KMS-11 (cell line): Measurements from ENCODE around the gene ITGB3BP.
A peak's percentile ranks its signal among the peaks of the same experiment; 100 is the strongest.

Source experiments
- H2AFZ ChIP-seq: fragments of 200-600 bp; sonication (generic); 2 replicates; pipeline ENCODE4 v1.6.1; 2016; ENCODE audit warnings: antibody characterized with exemption, mixed run types, low read depth
- H3K27ac ChIP-seq: fragments of 200-600 bp; sonication (generic); 2 replicates; pipeline ENCODE4 v1.6.1; 2016; ENCODE audit warnings: mild to moderate bottlenecking, mixed run types
- H3K27me3 ChIP-seq: fragments of 200-600 bp; sonication (generic); 2 replicates; pipeline ENCODE4 v1.6.1; 2017; ENCODE audit warnings: mild to moderate bottlenecking, low read depth, mixed run types, moderate library complexity; ENCODE audit not compliant: insufficient read depth
- H3K36me3 ChIP-seq: fragments of 200-600 bp; sonication (generic); 2 replicates; pipeline ENCODE4 v1.6.1; 2017; ENCODE audit warnings: mild to moderate bottlenecking, mixed run types; ENCODE audit not compliant: insufficient read depth
- H3K4me1 ChIP-seq: fragments of 200-600 bp; sonication (generic); 2 replicates; pipeline ENCODE4 v1.6.1; 2016; ENCODE audit warnings: mild to moderate bottlenecking, low read depth, mixed run types; ENCODE audit not compliant: poor library complexity, severe bottlenecking
- H3K4me2 ChIP-seq: fragments of 200-600 bp; sonication (generic); 2 replicates; pipeline ENCODE4 v1.7.0; 2016; ENCODE audit warnings: mild to moderate bottlenecking, mixed run types
- H3K4me3 ChIP-seq: fragments of 200-600 bp; sonication (generic); IDR thresholded peaks from 2 replicates; pipeline ENCODE4 v1.6.1; 2017; ENCODE audit warnings: low read depth, low read length, mixed read lengths; ENCODE audit not compliant: insufficient read depth
- H3K79me2 ChIP-seq: fragments of 200-600 bp; sonication (generic); 2 replicates; pipeline ENCODE4 v1.6.1; 2016; ENCODE audit warnings: low read depth, mixed run types; ENCODE audit not compliant: insufficient read depth
- H3K9ac ChIP-seq: fragments of 200-600 bp; sonication (generic); 2 replicates; pipeline ENCODE4 v1.6.1; 2016; ENCODE audit warnings: mild to moderate bottlenecking, mixed run types
- H4K20me1 ChIP-seq: fragments of 200-600 bp; sonication (generic); 2 replicates; pipeline ENCODE4 v1.6.1; 2016; ENCODE audit warnings: mild to moderate bottlenecking, mixed run types; ENCODE audit not compliant: insufficient read depth
- CTCF ChIP-seq: fragments of 200-600 bp; sonication (generic); conservative IDR thresholded peaks from 2 replicates; pipeline ENCODE4 v1.6.1; 2017; ENCODE audit warnings: low read depth, mild to moderate bottlenecking, antibody characterized with exemption, low read length, moderate library complexity, mixed read lengths

ITGB3BP gene

GRCh38 chr1:63509718-63510117 is 13.3 kb downstream of the ITGB3BP start:
- Histone ChIP-seq H3K79me2 (no peaks in the 10 kb centered on the region), H3K27ac (no peak overlapping the region), H3K9ac (no peak overlapping the region), H3K4me3 (no peak overlapping the region), H3K4me2 (no peak overlapping the region), H3K4me1 (no peaks in the 10 kb centered on the region), H3K27me3 (no peaks in the 10 kb centered on the region), H2AFZ (no peak overlapping the region), H4K20me1 (no peaks in the 10 kb centered on the region), H3K36me3 (peaks cover 4% of the 10 kb centered on the region; the same call in 1 of the 2 replicates)
- TF ChIP-seq CTCF: no peak

- Histone ChIP-seq H3K27ac (no peak overlapping the region), H2AFZ (no peak overlapping the region), H3K4me1 (peaks cover 5% of the 10 kb centered on the region), H3K4me2 (no peak overlapping the region), H3K4me3 (no peak overlapping the region), H3K79me2 (no peaks in the 10 kb centered on the region), H3K9ac (no peak overlapping the region), H3K27me3 (no peaks in the 10 kb centered on the region), H4K20me1 (no peaks in the 10 kb centered on the region), H3K36me3 (peaks cover 4% of the 10 kb centered on the region; the same call in 1 of the 2 replicates)
- TF ChIP-seq CTCF: no peak
These were observed 16.2 kb downstream of the ITGB3BP start for GRCh38 chr1:63506782-63507181.

DNA sequence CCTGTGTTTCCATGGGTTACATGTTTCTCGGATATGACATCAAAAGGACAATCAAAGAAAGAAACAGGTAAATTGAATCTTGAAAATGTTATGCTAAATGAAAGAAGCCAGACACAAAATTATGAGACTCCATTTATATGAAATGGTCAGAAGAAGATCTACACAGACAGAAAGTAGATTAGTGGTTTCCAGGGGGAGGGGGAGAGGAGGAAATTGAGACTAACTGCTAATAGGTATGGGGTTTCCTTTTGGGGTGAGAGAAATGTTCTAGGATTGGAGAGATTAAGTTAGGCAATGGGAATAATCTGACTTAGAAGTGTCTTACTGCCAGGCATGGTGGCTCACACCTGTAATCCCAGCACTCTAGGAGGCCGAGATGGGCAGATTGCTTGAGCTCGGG is 21.8 kb downstream of the ITGB3BP start:
- Histone ChIP-seq H3K27ac (no peak overlapping the region), H4K20me1 (no peaks in the 10 kb centered on the region), H3K27me3 (no peaks in the 10 kb centered on the region), H3K4me3 (no peak overlapping the region), H3K4me1 (peaks cover 16% of the 10 kb centered on the region), H3K36me3 (no peaks in the 10 kb centered on the region), H3K9ac (no peak overlapping the region), H3K4me2 (peak overlapping the region; percentile 2; the same call in 1 of the 2 replicates), H2AFZ (no peak overlapping the region), H3K79me2 (no peaks in the 10 kb centered on the region)
- TF ChIP-seq CTCF: no peak

DNA sequence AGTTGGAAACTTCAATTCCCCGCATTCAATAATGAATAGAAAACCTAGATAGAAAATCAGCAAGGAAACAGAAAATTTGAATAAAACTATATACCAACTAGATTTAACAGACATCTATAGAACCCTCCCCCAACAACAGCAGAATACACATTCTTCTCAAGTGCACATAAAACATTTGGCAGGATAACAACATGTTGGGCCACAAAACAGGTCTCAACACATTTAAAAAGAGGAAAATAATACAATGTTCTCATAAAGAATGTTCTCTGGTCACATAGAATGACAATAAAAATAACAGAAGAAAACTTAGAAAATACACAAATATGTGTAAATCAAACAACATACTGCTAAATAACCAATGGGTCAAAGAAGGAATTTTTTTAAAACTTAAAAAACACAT is 24.9 kb downstream of the ITGB3BP start:
- no peak for TF ChIP-seq CTCF

More for the DNA sequence above, 24.9 kb downstream of the ITGB3BP start:
- H3K9ac ChIP-seq: no peak overlapping the region
- no peaks in the 10 kb centered on the region for H3K79me2 ChIP-seq
- H3K4me1 ChIP-seq: peaks cover 16% of the 10 kb centered on the region
- no peaks in the 10 kb centered on the region for H3K27me3 ChIP-seq
- no peaks in the 10 kb centered on the region for H3K36me3 ChIP-seq
- no peak overlapping the region for H3K4me2 ChIP-seq
- H4K20me1 ChIP-seq: no peaks in the 10 kb centered on the region
- no peak overlapping the region for H3K27ac ChIP-seq
- H2AFZ ChIP-seq: no peak overlapping the region
- no peak overlapping the region for H3K4me3 ChIP-seq
